ENCODE measurements around the gene CBX5.
"Not testable (repeated sequence)": the region's sequence is repeated elsewhere in the genome, so short reads cannot be mapped to it uniquely, and the experiment has no call there.

CBX5 gene

DNA sequence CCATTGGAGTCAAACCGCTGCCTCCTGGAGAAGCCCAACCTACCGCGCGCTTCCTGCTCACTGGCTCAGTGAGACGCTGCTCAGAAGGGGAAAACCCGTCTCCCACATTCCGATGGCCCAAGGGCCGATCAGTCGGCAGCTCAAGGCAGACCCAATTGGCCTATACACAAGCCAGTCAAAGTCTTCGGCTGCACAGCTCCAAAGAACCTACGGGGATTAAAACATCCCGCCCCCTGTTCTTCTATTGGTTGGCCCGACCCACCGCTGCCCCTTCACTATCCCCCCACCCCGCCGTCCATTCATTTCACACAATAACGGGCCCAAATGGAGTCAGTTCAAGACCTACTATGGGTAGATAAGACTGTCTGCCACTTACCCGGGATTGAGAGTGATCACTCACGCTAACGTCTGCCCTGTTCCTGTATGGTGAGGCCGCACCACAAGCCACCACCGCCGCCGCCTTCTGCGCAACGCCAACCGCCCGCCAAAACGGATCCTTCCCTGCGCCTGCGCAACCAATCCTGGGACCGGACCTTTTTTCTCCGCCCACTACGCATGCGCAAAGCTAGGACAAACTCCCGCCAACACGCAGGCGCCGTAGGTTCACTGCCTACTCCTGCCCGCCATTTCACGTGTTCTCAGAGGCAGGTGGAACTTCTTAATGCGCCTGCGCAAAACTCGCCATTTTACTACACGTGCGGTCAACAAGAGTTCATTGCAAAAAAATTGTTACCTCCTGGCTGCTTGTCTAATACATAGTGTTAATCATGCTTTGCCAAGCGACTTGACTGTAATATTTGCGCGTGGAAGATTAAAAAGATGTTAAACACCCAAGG lies at the start of gene CBX5:
TSS of gene CBX5 (minus strand) at position 491 of the 836 bp plus-strand sequence. CDS start 22,472 bp downstream, outside the sequence.
- DNase-seq (ENCODE audit: low read depth), result peak; percentile 94

DNA sequence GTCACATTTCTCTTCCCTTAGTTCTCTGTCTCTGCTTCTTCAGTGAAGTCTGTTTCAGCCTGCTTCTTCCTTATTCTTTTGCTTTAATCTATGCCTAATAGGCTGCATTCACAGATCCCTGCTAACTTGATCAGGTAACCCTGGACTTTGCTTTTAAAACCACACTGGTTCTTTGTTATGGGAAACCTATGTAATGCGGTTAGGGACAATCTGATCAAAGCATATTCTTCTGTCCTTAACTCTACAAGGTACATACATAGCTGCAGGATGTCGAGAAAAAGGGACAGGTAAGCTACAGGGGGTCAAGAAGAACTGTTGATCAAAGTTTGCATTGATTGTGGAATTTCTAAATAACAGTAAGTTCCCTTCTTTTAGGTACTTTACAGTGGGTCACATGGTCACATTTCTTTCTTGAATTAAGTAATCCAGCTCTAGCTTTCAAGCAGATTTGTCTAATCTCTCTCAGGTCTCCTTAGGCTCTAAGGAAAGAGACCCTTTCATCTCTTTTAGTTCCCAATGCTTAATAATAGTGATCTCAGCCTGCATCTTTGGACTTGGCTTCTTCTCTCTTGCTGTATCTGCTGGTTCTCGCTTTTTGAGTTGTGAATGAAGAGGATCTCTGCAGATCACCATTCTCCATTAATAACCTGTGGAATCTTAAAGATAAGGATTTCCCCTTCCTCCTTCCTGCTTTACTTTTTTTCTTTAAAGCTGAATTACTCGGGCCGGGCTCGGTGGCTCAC lies 48.8 kb upstream of the CBX5 start:
- DNase-seq (ENCODE audit: low read depth), result no peak

DNA sequence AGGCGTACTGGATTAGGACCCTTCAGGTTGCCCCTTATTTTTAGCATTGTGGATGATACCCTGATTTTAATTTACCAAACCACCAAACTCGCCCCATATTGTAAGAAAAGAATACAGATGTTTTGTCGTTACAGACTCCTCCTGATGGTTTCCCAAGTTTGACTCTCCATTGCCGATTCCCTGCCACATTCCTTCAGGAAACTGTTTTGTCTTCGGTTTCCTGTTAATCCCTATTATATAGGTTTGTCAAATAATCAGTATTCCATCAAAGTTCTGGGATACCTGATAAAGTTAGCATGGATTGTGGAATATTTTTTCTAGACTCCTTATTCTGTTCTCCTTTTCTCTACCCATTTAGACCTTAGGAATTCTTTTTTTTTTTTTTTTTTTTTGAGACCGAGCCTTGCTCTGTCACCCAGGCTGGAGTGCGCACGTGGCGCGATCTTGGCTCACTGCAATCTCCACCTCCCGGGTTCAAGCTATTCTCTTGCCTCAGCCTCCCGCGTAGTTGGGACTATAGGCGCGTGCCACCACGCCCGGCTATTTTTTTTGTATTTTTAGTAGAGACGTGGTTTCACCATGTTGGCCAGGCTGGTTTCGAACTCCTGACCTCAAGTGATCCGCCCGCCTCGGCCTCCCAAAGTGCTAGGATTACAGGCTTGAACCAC lies 45.7 kb upstream of the CBX5 start:
- not testable (repeated sequence) for DNase-seq (ENCODE audit: low read depth)

DNA sequence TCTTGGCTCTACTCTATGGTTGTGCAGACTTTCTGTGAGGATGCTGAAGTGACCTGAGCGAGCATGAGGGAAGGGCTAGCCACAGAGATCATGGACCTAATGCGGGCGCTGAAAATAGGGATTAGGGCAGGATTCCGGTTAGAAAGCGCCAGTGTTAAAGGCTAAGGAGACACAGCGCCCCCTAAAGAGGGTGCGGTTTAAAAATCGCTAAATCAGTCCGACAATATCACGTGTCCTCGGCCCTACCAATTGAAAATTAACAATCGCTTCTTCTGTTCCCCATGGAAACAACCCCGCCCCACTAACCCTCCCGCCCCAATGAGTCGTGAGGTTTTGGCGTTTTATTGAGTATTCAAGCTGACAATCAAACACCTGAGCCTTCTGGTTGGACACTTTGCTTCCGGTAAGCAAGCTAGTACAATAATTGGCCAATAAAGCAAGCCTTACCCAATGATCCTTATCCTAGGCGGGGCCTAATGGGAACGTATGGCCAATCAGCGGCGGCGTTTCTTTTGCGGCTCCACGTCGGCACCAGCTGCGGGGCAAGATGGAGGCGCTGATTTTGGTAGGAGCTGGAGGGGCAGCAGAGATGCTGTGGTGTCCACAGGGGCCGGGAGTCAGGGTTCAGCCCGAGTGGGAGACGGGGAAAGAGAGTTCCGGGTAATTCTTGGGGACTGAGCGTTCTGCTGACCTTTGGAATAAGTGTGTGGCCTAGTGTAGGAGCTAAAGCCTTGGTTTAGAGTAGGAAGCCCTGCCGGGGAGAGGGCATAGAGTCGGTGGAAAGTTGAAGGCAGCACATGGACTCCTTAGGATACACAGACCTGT lies 44.9 kb upstream of the CBX5 start, which contains the start of gene COPZ1:
TSS of gene COPZ1 (plus strand) at position 515 of the 825 bp plus-strand sequence. CDS start at position 548, 33 bp downstream.
- DNase-seq (ENCODE audit: low read depth), result peak; percentile 94

DNA sequence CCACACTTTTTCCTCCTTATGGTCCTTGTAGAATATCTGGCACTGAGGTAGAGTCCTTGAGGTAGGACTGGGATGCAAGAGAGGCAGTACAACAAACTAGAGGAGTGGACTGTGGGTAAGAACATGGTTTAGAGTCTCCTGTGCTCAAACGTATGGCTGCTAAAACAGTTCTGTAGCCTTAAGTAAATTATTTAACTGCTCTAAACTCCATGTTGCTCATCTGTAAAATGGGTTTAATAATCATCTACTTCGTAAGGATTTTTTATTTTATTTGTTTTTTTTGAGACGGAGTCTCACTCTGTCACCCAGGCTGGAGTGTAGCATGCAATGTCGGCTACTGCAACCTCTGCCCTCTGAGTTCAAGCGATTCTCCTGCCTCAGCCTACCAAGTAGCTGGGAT lies 41.4 kb upstream of the CBX5 start:
- DNase-seq (ENCODE audit: low read depth), result no peak

DNA sequence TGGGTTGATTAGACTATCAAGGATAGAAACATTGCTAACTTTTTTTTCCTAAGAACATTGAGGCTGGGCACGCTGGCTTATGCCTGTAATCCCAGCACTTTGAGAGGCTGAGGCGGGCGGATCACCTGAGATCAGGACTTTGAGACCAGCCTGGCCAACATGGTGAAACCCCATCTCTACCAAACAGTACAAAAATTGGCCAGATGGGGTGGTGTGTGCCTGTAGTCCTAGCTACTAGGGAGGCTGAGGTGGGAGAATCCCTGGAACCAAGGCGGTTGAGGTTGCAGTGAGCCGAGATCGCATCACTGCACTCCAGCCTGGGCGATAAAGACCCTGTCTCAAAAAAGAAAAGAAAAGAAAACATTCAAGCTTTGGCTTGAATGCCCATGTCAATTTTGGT lies 32.4 kb upstream of the CBX5 start:
- not testable (repeated sequence) for DNase-seq (ENCODE audit: low read depth)

DNA sequence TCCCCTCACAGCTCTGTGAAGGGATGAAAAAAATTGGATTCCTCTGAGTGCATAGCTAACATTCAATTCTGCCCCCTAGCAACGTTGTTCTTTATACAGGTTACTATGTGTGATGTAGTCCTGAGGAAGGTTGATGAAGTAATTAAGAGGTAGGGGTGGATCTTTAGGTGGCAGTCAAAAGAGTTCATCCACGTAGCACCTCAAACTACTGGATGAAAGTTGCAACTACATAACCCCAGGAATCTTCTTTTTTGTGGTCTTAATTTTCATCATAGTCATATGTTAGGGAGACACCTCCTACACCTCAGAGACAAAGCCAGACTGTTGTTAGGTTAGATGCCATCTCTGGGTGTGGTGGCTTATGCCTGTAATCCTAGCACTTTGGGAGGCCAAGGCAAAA lies 31.1 kb upstream of the CBX5 start:
- no peak for DNase-seq (ENCODE audit: low read depth)

DNA sequence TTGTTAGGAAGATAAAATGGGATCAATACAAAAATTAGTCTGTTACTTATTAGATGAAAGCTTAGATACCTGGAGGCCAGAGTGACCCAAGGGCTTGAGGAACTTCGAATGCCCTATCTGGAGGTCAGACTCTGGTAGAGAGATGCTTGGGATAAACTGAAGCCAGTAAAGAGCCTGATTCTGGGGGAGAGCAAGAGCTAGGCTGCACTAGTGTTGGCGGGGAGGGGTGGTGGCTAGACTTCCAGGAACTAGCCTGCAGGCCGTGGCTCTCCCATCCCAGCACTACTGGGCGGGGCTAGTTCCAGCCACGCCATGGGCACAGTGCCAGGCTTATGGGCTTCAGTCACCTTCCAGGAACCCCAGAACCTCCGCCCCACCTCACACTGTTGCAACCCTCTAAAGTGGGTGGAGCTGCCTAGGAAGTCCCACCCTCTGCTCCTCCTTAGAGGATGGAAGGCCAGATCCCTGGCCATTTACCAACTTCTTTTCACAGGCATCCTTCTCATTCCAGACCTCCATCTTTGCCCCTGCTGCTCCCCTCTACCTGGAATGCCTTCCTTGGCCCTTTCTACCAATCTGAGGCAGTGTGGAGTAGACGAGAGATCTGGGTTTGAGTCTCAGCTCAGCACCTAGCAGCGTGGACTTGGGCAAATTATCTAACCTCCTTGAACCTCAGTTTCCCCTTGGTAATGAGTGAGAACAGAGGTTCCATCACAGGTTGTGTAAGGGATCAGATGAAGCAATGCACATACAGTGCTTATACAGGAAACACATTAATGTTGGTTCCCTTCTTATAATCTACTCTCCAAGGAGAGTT lies 27.2 kb upstream of the CBX5 start:
- peak; percentile 98 for DNase-seq (ENCODE audit: low read depth)

DNA sequence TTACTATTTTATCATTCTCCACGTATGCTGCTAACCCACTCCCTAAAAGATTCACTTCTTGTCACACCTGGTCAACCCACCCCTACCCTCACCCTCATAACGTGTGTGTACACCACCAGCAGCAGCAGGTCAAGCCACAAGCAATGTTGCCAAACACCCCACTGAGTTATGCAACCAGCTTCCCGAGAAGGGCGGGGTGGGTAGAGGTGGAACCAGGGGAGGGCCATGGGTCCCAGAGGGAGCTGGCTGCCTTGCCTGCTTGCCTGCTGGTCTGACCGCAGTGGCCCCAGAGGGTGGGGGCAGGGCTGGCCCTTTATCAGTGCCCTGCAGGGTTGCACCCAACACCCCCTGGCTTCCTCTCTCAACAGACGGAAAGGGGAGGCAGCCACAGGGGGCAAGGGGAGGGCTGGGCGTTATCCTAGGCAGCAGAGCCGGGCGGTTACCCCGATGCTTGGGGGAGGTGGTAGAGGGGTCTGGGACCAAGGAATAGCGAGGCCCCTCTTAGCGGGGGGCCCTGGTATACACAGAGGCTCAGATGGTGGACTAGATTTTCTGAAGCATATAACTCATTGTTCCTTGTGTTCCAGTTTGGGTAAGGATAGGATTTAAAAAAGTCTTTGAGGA lies 24.4 kb upstream of the CBX5 start:
- peak; percentile 98 for DNase-seq (ENCODE audit: low read depth)

DNA sequence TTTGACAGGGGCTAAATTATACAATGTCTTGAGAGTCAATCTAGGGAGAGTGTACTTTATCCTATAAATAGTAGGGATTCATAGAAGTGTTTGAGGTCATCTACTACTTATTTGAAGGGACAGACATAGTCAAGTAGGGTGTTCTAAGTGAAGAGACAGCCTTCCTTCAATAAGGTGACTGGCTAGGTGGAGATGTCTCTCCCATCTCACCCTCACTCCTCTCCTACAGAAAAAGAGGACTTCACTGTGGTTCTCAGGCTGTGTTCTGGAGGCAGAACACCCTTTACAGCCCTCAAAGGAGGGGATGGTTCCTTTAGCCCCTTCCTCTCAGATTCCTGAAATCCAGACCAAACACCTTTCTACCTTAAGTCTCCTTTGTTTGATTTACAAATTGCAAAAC lies 23.7 kb upstream of the CBX5 start:
- DNase-seq (ENCODE audit: low read depth), result no peak

DNA sequence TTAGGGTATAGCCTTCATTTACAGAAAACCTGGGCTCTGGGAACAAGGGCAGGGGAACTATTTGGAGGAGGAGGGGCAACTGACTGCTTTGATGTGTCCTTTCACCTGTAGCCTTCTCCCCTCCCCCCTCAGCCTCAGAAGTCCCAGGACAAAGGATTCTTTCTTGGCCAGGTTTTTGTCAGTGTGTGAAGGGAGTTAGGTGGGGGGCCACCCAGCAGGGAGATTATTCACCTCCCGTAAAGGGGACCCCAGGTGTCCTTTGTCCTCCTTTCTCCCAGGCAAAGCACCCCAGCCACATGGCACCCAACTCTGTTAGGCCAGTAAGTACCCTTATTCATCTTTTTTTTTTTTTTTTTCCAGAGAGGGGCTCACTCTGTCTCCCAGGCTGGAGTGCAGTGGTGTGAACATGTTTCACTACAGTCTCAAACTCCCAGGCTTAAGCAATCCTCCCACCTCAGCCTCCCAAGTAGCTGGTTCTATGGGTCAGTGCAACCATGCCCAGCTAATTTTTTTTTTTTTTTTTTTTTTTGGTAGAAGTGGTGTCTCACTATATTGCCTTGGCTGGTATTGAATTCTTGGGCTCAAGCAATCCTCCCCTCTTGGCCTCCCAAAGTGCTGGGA lies 21.6 kb upstream of the CBX5 start:
- no peak for DNase-seq (ENCODE audit: low read depth)

DNA sequence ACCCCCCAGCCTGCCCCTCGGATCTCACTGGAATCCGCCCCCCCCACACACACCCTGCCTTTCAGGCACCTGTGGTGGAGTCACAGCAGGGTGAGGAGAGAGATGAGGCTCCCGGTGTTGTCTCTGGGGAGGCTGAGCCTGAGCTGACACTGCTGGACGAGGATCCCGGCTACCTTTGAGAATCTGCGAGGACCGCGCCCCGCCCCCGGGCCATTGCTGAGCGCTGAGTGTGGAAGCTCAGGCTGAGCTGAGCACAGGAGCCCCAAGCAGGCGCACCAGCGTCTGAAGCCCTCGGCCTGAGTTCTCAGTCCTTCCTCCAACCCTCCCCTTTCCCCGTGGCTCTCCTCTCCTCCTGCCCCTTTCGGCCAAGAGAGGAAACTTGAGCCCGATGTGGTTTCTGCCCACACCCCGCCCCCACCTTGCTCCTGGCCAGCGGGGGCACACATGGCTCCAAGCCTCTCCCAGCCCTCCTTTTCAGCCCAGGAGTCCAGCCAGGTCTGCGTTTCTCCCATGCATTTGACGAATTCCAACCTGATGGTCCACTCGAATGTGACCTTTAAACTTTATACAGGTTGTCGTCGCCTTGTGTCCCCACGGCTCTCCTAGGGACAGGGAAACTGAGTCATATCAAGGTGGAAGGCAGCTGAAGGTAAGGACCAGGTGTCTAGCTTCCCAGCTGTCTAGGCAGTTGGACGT lies 21.0 kb upstream of the CBX5 start, which contains the start of gene NFE2:
TSS of gene NFE2 (minus strand) at position 284 of the 696 bp plus-strand sequence. CDS start 5,767 bp downstream, outside the sequence.
- DNase-seq (ENCODE audit: low read depth), result peak; percentile 88

DNA sequence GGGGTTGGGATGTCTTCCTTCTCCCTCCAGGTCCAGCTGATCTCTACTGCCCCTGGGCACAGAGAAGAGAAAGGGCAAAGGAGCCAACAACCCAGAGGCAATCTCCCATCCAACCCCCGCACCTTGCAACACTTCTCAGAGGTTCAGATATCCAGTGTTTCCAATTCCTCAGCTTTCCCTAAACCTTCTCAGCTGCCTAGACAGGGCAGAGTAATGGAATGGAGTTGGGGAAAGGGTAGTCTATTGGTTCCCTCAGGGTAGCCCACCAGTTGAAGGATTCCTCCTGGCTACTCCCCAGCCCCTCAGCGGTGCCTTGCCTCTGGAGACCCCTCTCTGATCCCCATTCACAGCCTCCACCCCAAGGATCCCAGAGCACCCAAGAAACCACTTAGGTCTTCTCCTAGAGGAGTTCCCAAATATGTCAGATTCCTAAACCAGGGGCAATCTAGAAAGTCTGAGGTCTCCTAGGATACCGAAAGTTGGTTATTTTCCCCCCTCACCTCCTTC lies 20.4 kb upstream of the CBX5 start:
- no peak for DNase-seq (ENCODE audit: low read depth)

DNA sequence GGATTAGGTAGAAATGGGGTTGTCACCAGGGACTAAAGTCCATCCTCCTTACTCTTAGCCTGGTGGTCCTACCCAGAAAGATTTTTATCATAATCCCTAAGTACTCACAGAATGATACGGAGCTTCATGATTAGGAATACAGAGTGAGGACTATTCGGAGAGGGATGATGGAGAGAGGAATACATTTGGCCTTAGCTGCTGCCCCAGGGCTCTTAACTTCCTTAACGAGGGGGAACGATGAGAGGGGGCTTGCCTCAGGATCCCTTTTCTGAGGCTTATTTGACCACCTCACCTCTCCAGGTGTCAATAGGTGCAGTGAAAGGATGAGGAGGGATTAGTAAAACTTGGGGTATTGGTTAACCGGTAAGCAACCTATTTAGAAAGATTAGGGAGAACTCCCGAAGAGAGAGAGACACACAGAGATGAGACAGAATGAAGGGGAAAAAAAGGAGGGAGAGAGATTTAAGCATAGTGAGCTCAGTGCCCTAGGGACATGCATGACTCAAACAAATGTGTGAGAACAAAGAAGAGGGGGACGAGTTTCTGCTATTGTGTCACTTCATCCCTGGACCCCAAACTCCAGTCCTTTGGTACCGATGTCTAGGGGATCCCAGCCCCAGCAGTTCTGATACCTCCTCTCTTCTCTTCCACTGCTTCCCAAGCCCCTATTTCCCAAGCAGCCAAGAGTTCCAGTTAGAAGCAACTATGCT lies 19.7 kb upstream of the CBX5 start:
- DNase-seq (ENCODE audit: low read depth), result no peak

DNA sequence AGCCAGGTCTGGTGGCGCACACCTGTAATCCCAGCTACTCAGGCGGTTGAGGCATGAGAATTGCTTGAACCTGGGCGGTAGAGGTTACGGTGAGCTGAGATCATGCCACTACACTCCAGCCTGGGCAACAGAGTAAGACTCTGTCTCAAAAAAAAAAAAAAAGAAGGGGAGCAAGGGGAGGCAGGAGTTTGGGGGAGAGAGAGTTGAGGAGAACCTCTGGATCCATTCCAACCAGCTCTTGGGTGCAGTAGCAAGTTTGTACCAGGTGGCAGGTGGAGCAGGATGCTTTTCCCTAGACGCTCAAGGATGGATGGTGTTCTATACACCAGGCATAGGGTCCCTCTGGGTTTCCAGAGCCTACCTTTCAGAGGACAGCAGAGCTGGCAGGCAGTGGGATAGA lies 19.0 kb upstream of the CBX5 start:
- DNase-seq (ENCODE audit: low read depth), result no peak

DNA sequence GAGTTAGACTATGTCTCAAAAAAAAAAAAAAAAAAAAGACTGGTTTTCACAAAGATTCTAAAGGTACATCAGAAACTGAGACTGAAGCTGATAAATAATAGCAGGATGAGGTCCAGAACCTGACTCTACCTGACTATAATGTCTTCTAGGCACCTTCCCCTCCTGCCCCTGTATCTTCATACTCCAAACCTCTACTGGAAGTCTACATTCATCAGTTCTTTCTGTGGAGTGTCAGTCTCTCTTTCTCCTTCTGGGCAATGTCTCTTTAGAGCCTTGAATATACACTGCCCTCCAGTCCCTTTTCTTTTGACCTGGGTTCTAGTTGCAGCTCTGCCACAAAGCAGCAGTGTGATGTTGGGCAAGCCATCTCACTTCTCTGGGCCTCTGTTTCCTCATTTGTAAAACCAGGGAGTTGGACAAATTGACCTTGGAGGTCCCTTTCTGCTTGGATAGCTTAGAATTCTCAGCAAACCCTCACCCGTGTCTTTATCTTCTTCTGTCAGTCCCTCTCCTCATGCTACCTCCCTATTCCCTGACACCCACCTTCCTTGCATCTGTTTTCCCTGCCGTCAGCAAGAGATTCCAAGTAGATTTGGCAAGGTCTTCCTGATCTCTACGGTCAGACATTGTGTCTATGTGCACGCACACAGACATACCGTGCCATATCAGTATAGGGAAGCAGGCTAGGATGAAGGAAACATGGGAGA lies 16.6 kb upstream of the CBX5 start:
- DNase-seq (ENCODE audit: low read depth), result no peak

DNA sequence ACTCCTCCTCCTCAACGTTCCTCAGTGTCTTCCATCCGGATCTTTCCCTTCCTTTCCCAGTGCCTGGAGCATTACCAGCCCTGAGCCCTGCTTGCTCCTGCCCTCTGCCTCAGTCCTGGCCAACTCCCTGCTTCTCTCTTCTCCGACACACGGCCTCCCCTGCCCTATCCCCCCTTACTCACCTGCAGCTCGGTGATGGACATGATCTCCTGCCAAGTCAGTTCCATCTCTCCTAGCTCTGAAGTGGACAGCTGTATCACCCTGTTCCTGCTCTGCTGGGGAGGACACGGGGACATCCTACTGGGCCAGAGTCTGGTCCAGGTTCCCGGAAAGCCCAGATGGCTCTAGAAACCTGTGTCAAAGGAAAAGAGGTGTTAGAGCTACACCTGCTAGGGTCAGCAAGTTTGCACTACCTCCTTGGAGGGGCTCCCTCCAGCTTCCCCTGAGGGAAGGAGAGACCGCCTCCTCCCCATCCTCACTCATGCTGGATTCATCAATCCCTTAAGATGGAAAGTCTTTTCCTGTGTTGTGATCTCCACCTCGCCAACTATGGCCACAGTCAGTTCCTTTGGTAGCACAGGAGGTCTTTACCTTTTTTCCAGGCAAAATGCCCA lies 15.1 kb upstream of the CBX5 start:
- no peak for DNase-seq (ENCODE audit: low read depth)
